Spleen (tissue), 11 donors: ENCODE data around the gene APOBEC3B. TPM values are rescaled to one million over a fixed set of nuclear protein-coding genes. Genes with fewer than 3 reads are reported as not detected.
A peak's percentile ranks its signal among the peaks of the same experiment; 100 is the strongest.

Experiments
- DNase-seq: peaks from one replicate; pipeline ENCODE4 v3.0.0-alpha.2; 2020
- H3K27ac ChIP-seq, 8 donors: fragments of 200-600 bp; sonication (generic) in 7 of 8; 1 replicate in 4 of 8; 2 replicates in 4 of 8; pipeline versions ENCODE4 v1.5.0 to v1.8.0; 2016 to 2021; ENCODE audit warnings: inconsistent platforms in 4 of 8, mild to moderate bottlenecking in 4 of 8, moderate library complexity in 1 of 8
- H3K27me3 ChIP-seq, 7 donors: fragments of 200-600 bp; sonication (generic) in 6 of 7; replicated peaks in 1 of 7; 1 replicate in 4 of 7; 2 replicates in 3 of 7; pipeline versions ENCODE4 v1.5.0 to v1.8.0; 2016 to 2021; ENCODE audit warnings: inconsistent platforms in 3 of 7, mild to moderate bottlenecking in 1 of 7
- H3K36me3 ChIP-seq, 6 donors: fragments of 200-600 bp; sonication (generic) in 5 of 6; 1 replicate in 4 of 6; 2 replicates in 2 of 6; pipeline versions ENCODE4 v1.5.0 to v1.8.0; 2016 to 2021; ENCODE audit warnings: inconsistent platforms in 2 of 6
- H3K4me1 ChIP-seq, 6 donors: fragments of 200-600 bp; sonication (generic) in 5 of 6; 1 replicate in 3 of 6; 2 replicates in 3 of 6; pipeline versions ENCODE4 v1.5.0 to v1.8.0; 2016 to 2021; ENCODE audit warnings: inconsistent platforms in 3 of 6
- H3K4me3 ChIP-seq, 8 donors: fragments of 200-600 bp; sonication (generic) in 7 of 8; 1 replicate in 4 of 8; 2 replicates in 4 of 8; pipeline versions ENCODE4 v1.5.0 to v1.8.0; 2016 to 2021; ENCODE audit warnings: inconsistent platforms in 4 of 8, mild to moderate bottlenecking in 4 of 8, moderate library complexity in 2 of 8
- H3K9me3 ChIP-seq, 8 donors: fragments of 200-600 bp; sonication (generic) in 7 of 8; 1 replicate in 4 of 8; 2 replicates in 4 of 8; pipeline versions ENCODE4 v1.5.0 to v1.8.0; 2016 to 2021; ENCODE audit warnings: inconsistent platforms in 4 of 8
- POLR2A ChIP-seq, 3 donors: fragments of 450-650 bp; IDR thresholded peaks; one replicate each; pipeline ENCODE4 v1.5.1; 2017; ENCODE audit warnings: antibody characterized with exemption in 3 of 3, mild to moderate bottlenecking in 1 of 3
- POLR2AphosphoS5 ChIP-seq, 3 donors: sonication (generic); formaldehyde crosslinking; IDR thresholded peaks; one replicate each; pipeline ENCODE4 v1.5.1; 2017; ENCODE audit warnings: antibody characterized with exemption in 3 of 3
- WGBS, 5 donors: extraction: QIAGEN DNeasy Blood & Tissue Kit in 3 of 5; methylation state at CpG; one replicate each; pipeline versions ENCODE4 v1.1.5 to v1.1.7; 2013 to 2018; 5-methylcytosine and 5-hydroxymethylcytosine counted together
- intact Hi-C: fragments of 100-400 bp; cut with DNase I; formaldehyde crosslinking; loops from one replicate; pipeline ENCODE4 v1.15.0; 2023; ENCODE audit warnings: low total_unique reads
- polyA plus RNA-seq, 3 donors: library from polyadenylated mRNA; stranded (reverse); fragments of 200-250 nt; gene quantifications; one replicate each; pipeline ENCODE4 v1.2.1, GENCODE V29; 2013
- total RNA-seq, 7 donors: library from RNA; depleted of rRNA in 3 of 7; stranded (reverse); fragments of >200 nt in 3 of 7; fragmentation: NEBNext Ultra II Directional in 4 of 7; extraction: Animal tissue kit (Norgen Biotek cat#: 25700) in 4 of 7; gene quantifications; one replicate each; pipeline versions ENCODE4 v1.1.0 to v1.2.1, GENCODE V29; 2016 to 2021
- TF ChIP-seq, protein P1 (sequence below), 11 experiments: fragments of 200-600 bp in 7 of 11; fragments of 450-650 bp in 4 of 11; sonication (generic) in 4 of 11; IDR thresholded peaks in 8 of 11; conservative IDR thresholded peaks in 3 of 11; 1 replicate in 7 of 11; 2 replicates in 4 of 11; pipeline versions ENCODE4 v1.4.0 to v1.8.0; 2016 to 2021; ENCODE audit warnings: antibody characterized with exemption in 11 of 11, inconsistent platforms in 4 of 11, mild to moderate bottlenecking in 1 of 11
- donor health status: healthy with polysubstance abuse.
- donor health status: DM: no; HTN: no; CAD: no; lungs with moderate emphysema.
- donor health status: DM: no; HTN: no; CAD: no.
- donor health status: Bipolar disorder and iron deficiency.
- donor health status: healthy.
- donor health status: DM: no; HTN: no; CAD: no.
- donor health status: DM: yes; HTN: yes; CAD: no.

APOBEC3B gene
- total and polyA plus RNA-seq, 10 donors: 1.2 to 14.0 (median 4.3) TPM; not detected in 1

DNA sequence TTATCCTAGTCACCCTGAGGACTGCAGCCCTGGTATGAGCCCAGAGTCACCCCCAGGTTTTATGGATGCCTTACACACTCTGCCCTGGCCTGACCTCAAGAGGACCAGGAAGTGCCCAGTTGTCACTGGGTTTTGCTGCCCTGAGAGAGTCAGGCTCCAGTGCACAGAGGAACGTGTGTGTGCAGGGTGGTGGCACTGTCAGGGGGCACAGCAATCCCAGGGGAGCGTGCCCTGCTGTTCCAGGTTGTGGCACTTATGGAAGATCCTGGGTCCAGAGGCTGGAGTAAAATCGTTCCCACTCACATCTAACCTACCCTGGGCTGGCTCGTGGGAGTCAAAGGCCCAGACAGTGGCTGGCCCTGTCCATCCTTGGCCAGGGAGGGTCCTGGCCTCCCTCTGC lies 17.2 kb upstream of the APOBEC3B start:
- Histone ChIP-seq H3K9me3 (no peaks in the 10 kb centered on the region), H3K27ac (peak overlapping the region in 2 of 8 donors; percentile 28 to 54), H3K36me3 (peaks cover 0 to 30% (median 0%) of the 10 kb centered on the region in 6 donors), H3K27me3 (peaks cover 0 to 24% (median 0%) of the 10 kb centered on the region in 7 donors), H3K4me1 (peaks cover 0 to 40% (median 18%) of the 10 kb centered on the region in 6 donors), H3K4me3 (peak overlapping the region in 1 of 8 donors; percentile 9)
- peak; percentile 62 for DNase-seq
- 75 to 82% (median 78%) methylated on average over 3 to 4 of the region's 4 CpGs; no CpG with 5 or more reads in 1 of the 5 donors for WGBS, 5 donors
- peak in 2 of 3 donors; percentile 6 to 35 for TF ChIP-seq POLR2AphosphoS5 (IDR thresholded peaks at IDR 0.05)
- TF ChIP-seq, protein P1, sequence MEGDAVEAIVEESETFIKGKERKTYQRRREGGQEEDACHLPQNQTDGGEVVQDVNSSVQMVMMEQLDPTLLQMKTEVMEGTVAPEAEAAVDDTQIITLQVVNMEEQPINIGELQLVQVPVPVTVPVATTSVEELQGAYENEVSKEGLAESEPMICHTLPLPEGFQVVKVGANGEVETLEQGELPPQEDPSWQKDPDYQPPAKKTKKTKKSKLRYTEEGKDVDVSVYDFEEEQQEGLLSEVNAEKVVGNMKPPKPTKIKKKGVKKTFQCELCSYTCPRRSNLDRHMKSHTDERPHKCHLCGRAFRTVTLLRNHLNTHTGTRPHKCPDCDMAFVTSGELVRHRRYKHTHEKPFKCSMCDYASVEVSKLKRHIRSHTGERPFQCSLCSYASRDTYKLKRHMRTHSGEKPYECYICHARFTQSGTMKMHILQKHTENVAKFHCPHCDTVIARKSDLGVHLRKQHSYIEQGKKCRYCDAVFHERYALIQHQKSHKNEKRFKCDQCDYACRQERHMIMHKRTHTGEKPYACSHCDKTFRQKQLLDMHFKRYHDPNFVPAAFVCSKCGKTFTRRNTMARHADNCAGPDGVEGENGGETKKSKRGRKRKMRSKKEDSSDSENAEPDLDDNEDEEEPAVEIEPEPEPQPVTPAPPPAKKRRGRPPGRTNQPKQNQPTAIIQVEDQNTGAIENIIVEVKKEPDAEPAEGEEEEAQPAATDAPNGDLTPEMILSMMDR (IDR thresholded peaks at IDR 0.05 in 8 of 11, conservative IDR thresholded peaks at IDR 0.05 in 3 of 11): no peak
- intact Hi-C loops: no loop called here

DNA sequence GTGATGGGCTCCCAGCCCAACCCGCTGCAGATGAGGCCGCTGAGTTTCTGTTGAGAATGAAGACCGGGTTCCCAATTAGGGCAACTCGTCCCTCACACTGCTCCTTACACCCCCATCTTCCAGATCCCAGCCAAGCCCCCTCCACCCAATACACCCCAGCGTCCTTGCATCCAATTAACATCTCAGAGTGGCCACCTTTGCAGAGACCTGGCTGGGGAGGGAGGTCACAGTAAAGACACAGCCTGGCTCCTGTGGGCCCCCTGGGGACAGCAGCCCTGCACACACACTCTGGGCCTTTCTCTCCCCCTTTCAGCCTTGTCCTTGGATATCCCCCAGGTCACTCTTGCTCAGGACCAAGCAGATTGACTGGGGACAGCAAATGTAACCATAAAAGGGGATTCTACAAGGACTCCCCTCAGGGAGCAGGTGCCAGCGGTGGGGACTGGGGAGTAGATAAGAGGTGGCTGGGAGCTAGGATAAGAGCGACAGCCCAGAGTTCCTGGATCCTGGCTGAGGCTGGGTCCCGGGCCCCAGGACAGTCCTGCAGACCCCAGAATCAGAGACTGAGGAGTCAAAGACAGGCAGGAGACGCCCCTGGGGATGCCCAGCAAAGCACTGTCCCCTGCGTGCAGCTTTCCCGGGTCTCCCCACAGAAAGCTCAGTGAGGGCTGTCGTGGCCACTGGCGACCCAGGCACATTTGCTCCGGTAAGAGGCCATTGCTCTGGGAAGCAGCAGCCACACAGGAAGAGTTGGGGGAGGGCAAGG lies 16.4 kb upstream of the APOBEC3B start:
- TF ChIP-seq, protein P1 (IDR thresholded peaks at IDR 0.05 in 8 of 11, conservative IDR thresholded peaks at IDR 0.05 in 3 of 11): no peak
- peak in 1 of 3 donors; percentile 58 for TF ChIP-seq POLR2AphosphoS5 (IDR thresholded peaks at IDR 0.05)
- Histone ChIP-seq H3K27ac (peak overlapping the region in 1 of 8 donors; percentile 95), H3K4me1 (peaks cover 0 to 48% (median 18%) of the 10 kb centered on the region in 6 donors), H3K36me3 (peaks cover 0 to 26% (median 0%) of the 10 kb centered on the region in 6 donors), H3K4me3 (no peak overlapping the region), H3K9me3 (no peaks in the 10 kb centered on the region), H3K27me3 (peaks cover 0 to 33% (median 0%) of the 10 kb centered on the region in 7 donors)
- peak; percentile 63 for DNase-seq
- WGBS, 5 donors: 81 to 92% (median 86%) methylated on average over 10 to 14 of the region's 14 CpGs; no CpG with 5 or more reads in 1 of the 5 donors
- intact Hi-C loops: no loop called here

DNA sequence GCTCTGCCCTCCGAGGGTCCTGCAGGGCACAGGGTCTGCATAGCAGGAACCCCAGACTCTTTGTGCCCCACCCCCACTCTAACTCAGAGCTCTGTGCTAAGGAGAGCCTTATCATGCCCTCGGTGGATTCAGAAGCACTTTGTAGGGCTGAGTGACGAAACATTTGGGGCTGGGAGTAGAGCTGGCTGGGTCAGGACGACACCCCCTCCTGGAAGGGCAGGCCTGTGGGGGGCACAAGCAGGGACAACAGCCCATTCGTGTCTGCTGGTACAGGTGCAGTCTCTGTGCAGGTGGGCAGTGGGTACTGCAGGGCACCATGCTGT lies 15.8 kb upstream of the APOBEC3B start:
- intact Hi-C loops: no loop called here
- 53 to 66% (median 59%) methylated on average over 5 of the region's 5 CpGs; no CpG with 5 or more reads in 1 of the 5 donors for WGBS, 5 donors
- Histone ChIP-seq H3K4me3 (no peak overlapping the region), H3K27me3 (peaks cover 0 to 38% (median 0%) of the 10 kb centered on the region in 7 donors), H3K4me1 (peaks cover 0 to 49% (median 18%) of the 10 kb centered on the region in 6 donors), H3K9me3 (no peaks in the 10 kb centered on the region), H3K36me3 (peaks cover 0 to 26% (median 0%) of the 10 kb centered on the region in 6 donors), H3K27ac (peak overlapping the region in 2 of 8 donors; percentile 90 to 95)
- TF ChIP-seq, protein P1 (IDR thresholded peaks at IDR 0.05 in 8 of 11, conservative IDR thresholded peaks at IDR 0.05 in 3 of 11): no peak
- TF ChIP-seq POLR2A (IDR thresholded peaks at IDR 0.05) (no peak), POLR2AphosphoS5 (IDR thresholded peaks at IDR 0.05) (no peak)
- peak; percentile 68 for DNase-seq

DNA sequence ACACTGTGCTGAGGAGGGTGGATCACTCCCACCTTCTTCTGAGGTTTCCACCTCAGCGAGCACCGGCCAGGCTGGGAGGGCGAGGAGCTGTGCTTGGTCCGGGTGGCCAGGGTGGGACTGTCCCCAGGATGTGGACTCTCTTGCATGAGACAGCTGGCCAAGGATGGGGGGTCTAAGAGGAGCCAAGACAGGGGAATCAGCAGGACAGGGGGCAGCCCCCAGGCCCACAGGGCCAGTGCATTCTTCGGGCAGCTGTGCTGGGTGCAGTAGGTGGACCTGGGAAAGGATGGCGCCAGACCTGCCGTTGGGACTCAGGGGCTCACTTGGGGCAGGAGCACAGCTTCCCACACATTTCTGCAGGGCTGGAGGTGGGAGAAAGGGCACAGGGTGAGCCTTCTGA lies 15.2 kb upstream of the APOBEC3B start:
- Histone ChIP-seq H3K9me3 (no peaks in the 10 kb centered on the region), H3K27me3 (peaks cover 0 to 40% (median 0%) of the 10 kb centered on the region in 7 donors), H3K4me1 (peaks cover 0 to 49% (median 18%) of the 10 kb centered on the region in 6 donors), H3K4me3 (peak overlapping the region in 1 of 8 donors; percentile 55), H3K36me3 (peaks cover 0 to 20% (median 0%) of the 10 kb centered on the region in 6 donors), H3K27ac (peak overlapping the region in 5 of 8 donors; percentile 79 to 95 (median 90))
- 69 to 93% (median 91%) methylated on average over 5 to 7 of the region's 7 CpGs; no CpG with 5 or more reads in 1 of the 5 donors for WGBS, 5 donors
- intact Hi-C loops: no loop called here
- TF ChIP-seq, protein P1 (IDR thresholded peaks at IDR 0.05 in 8 of 11, conservative IDR thresholded peaks at IDR 0.05 in 3 of 11): no peak
- TF ChIP-seq POLR2AphosphoS5 (IDR thresholded peaks at IDR 0.05) (no peak), POLR2A (IDR thresholded peaks at IDR 0.05) (no peak)
- DNase-seq: peak; percentile 74
